ENCODE data around the gene COX11. TPM values are rescaled to one million over a fixed set of nuclear protein-coding genes. Genes with fewer than 3 reads are reported as not detected.

COX11 gene
- total RNA-seq, 4 donors from 2014 or later, result 19.3 to 63.4 (median 37.5) TPM

- no peaks in the 10 kb centered on the region for H3K27me3 ChIP-seq
- TF ChIP-seq, protein P1, sequence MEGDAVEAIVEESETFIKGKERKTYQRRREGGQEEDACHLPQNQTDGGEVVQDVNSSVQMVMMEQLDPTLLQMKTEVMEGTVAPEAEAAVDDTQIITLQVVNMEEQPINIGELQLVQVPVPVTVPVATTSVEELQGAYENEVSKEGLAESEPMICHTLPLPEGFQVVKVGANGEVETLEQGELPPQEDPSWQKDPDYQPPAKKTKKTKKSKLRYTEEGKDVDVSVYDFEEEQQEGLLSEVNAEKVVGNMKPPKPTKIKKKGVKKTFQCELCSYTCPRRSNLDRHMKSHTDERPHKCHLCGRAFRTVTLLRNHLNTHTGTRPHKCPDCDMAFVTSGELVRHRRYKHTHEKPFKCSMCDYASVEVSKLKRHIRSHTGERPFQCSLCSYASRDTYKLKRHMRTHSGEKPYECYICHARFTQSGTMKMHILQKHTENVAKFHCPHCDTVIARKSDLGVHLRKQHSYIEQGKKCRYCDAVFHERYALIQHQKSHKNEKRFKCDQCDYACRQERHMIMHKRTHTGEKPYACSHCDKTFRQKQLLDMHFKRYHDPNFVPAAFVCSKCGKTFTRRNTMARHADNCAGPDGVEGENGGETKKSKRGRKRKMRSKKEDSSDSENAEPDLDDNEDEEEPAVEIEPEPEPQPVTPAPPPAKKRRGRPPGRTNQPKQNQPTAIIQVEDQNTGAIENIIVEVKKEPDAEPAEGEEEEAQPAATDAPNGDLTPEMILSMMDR (IDR thresholded peaks at IDR 0.05), result no peak
- TF ChIP-seq POLR2A (IDR thresholded peaks at IDR 0.05) (no peak), POLR2AphosphoS5 (IDR thresholded peaks at IDR 0.05) (no peak), EP300 (IDR thresholded peaks at IDR 0.05; ENCODE audit: low read depth) (no peak)
- in situ Hi-C loops (cut with MboI; ENCODE audit: low pct_ligation_motif_present in 1 of 4, low pct_unique_long_range_greater_than_20kb in 1 of 4, low sequenced_read_pairs in 3 of 4), result no loop called here
- peaks cover 0 to 5% (median 0%) of the 10 kb centered on the region in 4 donors for H3K4me1 ChIP-seq
- H3K9me3 ChIP-seq, result no peaks in the 10 kb centered on the region
- 87 to 100% methylated on average over 4 to 5 of the region's 5 CpGs for WGBS, 2 donors (ENCODE audit: low coverage in 1 of 2)
- no peak overlapping the region for H3K4me3 ChIP-seq
- no peaks in the 10 kb centered on the region for H3K36me3 ChIP-seq
- no peak for DNase-seq
- no peak overlapping the region for H3K27ac ChIP-seq
- intact Hi-C loops (cut with DNase I; ENCODE audit: low total_unique reads), result no loop called here
Observed at GRCh38 chr17:54924405-54924804, 44.0 kb downstream of the COX11 start.

GRCh38 chr17:54920819-54921218 lies 47.6 kb downstream of the COX11 start:
- H3K9me3 ChIP-seq, result peaks cover 5 to 7% of the 10 kb centered on the region in 2 donors
- TF ChIP-seq POLR2A (IDR thresholded peaks at IDR 0.05) (no peak), POLR2AphosphoS5 (IDR thresholded peaks at IDR 0.05) (no peak), EP300 (IDR thresholded peaks at IDR 0.05; ENCODE audit: low read depth) (no peak)
- TF ChIP-seq, protein P1 (IDR thresholded peaks at IDR 0.05), result no peak
- WGBS, 2 donors (ENCODE audit: low coverage in 1 of 2), result 83 to 85% methylated on average over 6 of the region's 6 CpGs
- intact Hi-C loops (cut with DNase I; ENCODE audit: low total_unique reads), result no loop called here
- H3K27me3 ChIP-seq, result no peaks in the 10 kb centered on the region
- no peak overlapping the region for H3K4me3 ChIP-seq
- peaks cover 0 to 27% (median 8%) of the 10 kb centered on the region in 4 donors for H3K36me3 ChIP-seq
- no peaks in the 10 kb centered on the region for H3K4me1 ChIP-seq
- no peak overlapping the region for H3K27ac ChIP-seq
- in situ Hi-C loops (cut with MboI; ENCODE audit: low pct_ligation_motif_present in 1 of 4, low pct_unique_long_range_greater_than_20kb in 1 of 4, low sequenced_read_pairs in 3 of 4), result no loop called here
- no peak for DNase-seq

- in situ Hi-C loops (cut with MboI; ENCODE audit: low pct_ligation_motif_present in 1 of 4, low pct_unique_long_range_greater_than_20kb in 1 of 4, low sequenced_read_pairs in 3 of 4), result no loop called here
- no peaks in the 10 kb centered on the region for H3K27me3 ChIP-seq
- H3K4me3 ChIP-seq, result no peak overlapping the region
- H3K27ac ChIP-seq, result no peak overlapping the region
- H3K9me3 ChIP-seq, result peaks cover 5 to 7% of the 10 kb centered on the region in 2 donors
- TF ChIP-seq POLR2AphosphoS5 (IDR thresholded peaks at IDR 0.05) (no peak), POLR2A (IDR thresholded peaks at IDR 0.05) (no peak), EP300 (IDR thresholded peaks at IDR 0.05; ENCODE audit: low read depth) (no peak)
- TF ChIP-seq, protein P1 (IDR thresholded peaks at IDR 0.05), result no peak
- H3K36me3 ChIP-seq, result peaks cover 0 to 34% (median 15%) of the 10 kb centered on the region in 4 donors
- no peaks in the 10 kb centered on the region for H3K4me1 ChIP-seq
- DNase-seq, result no peak
- intact Hi-C loops (cut with DNase I; ENCODE audit: low total_unique reads), result no loop called here
Observed at GRCh38 chr17:54919425-54919824, 49.0 kb downstream of the COX11 start.

DNA sequence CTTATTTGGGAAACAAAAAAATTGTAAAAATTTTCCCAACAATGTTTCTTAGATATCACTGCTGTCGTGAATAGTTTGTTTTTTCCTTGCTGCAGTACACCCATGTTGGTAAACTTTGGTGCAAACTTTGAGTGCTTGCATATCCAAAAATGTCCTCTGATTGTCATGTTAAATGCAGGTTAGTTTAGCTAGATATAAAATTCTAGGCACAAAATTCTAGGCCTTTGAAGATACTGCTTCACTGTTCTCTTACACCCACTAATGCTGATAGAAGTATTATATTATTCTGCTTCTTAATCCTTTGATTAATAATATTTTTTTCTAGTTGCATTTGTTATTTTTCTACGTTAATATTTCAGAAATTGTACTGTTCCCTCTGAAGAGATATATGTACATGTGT lies 51.7 kb downstream of the COX11 start:
- TF ChIP-seq, protein P1 (IDR thresholded peaks at IDR 0.05), result no peak
- TF ChIP-seq EP300 (IDR thresholded peaks at IDR 0.05; ENCODE audit: low read depth), result no peak
- TF ChIP-seq POLR2AphosphoS5 (IDR thresholded peaks at IDR 0.05), result no peak
- TF ChIP-seq POLR2A (IDR thresholded peaks at IDR 0.05), result no peak
- intact Hi-C loops (cut with DNase I; ENCODE audit: low total_unique reads) (no loop called here), in situ Hi-C loops (cut with MboI; ENCODE audit: low pct_ligation_motif_present in 1 of 4, low pct_unique_long_range_greater_than_20kb in 1 of 4, low sequenced_read_pairs in 3 of 4) (no loop called here)
- no peaks in the 10 kb centered on the region for H3K27me3 ChIP-seq
- no peak overlapping the region for H3K4me3 ChIP-seq
- no peaks in the 10 kb centered on the region for H3K4me1 ChIP-seq
- H3K27ac ChIP-seq, result no peak overlapping the region
- DNase-seq, result no peak
- H3K36me3 ChIP-seq, result peaks cover 0 to 37% (median 17%) of the 10 kb centered on the region in 4 donors
- H3K9me3 ChIP-seq, result peaks cover 5 to 7% of the 10 kb centered on the region in 2 donors
- WGBS, 2 donors (ENCODE audit: low coverage in 1 of 2), result 78 to 83% methylated on average over 2 of the region's 2 CpGs

Small RNA genes within 50 kb of the gene (small RNA-seq; reads per million reads assigned to genes)
- 0 reads per million in 4 donors for gene AC007485.1

Other genes with a start within 250 kb of the COX11 start
- gene TOM1L1, start 67.8 kb downstream of the COX11 start, total RNA-seq, result 100 to 1,000 TPM in 1 of 4 donors, 10 to 100 TPM in 2, 1 to 10 TPM in 1; 7.1 to 103 (median 55.4) TPM
- 10 to 100 TPM in 1 of 4 donors, 1 to 10 TPM in 3; 1.4 to 16.2 (median 4.4) TPM for gene STXBP4, start 111 bp upstream of the COX11 start, total RNA-seq

Measured in transverse colon (tissue), 4 donors.